Measurements from ENCODE around the gene LRTM2.

The LRTM2 gene

DNA sequence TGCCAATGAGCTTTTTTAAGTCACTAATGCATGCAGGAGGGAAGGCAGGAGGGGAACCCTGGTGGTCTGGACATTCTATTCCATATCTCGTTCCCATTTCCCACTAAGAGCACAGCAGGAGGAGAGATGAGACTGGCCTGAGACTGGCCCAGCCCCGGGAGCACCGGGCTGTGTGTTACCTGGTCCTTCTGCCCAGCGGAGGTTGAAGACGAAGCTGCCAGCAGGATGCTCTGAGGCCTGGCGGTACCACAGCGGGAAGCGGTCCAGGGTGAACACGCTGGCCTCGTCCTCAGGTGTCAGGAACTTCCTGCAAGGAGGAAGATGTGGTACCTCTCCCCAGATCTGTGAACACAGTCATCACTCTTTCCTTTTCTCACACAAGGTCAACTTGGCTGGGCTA lies 23.9 kb downstream of the LRTM2 start:
- no peak for DNase-seq

DNA sequence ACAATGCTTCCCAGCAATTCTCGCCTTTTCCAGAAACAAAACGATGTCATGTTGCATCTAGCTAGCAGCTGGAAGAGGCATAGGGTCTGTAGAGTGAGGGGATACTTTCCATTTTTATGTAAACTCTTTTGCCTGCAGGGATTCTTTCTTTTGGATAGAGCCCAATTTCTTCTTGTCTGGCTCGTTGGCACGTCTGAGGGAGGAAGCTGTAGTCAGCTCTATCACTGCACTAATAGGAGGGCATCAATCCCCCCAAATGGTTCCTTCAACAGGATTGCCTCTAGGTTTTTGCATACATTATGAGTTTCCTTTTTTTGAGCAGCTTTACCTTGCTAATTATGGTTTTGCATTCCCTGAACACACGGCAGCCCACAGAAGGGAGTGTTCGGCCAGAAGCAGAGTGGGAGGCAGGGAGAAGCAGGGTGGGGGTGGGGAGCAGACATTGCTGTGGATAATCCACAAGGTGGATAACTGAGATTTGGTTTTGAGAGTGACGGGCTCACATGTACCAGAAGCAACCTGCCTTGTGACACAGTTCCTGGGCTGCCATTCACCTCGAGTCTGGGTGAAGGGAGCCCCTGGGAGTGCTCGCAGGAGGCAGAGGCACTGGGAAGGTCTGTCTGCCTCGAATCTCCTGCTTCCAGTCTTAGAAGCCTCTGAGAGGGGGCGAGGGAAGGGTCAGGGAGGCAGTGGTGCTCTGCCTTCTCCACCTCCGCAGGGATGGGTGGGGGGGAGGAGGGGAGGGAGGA lies 24.5 kb downstream of the LRTM2 start:
- DNase-seq, result no peak

DNA sequence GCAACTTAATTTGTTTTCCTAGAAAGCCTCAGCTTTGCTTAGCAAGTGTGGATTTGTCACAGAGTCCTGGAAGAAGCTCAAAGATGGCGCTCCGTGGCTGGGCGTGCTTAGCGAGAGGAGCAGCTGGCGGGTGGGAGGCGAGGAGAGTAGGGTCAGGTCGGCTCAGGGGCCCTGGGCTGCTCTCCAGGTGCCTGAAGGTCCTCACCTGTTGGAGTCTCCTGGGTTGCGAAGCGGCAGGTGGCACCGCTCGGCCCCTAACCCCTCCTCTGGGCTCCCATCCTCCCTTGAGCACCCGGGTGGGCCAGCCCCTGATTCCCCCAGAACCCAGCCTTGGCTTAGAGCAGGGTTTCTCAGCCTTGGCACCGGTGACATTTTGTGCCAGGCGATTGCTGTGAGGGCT lies 25.1 kb downstream of the LRTM2 start:
- DNase-seq, result no peak

DNA sequence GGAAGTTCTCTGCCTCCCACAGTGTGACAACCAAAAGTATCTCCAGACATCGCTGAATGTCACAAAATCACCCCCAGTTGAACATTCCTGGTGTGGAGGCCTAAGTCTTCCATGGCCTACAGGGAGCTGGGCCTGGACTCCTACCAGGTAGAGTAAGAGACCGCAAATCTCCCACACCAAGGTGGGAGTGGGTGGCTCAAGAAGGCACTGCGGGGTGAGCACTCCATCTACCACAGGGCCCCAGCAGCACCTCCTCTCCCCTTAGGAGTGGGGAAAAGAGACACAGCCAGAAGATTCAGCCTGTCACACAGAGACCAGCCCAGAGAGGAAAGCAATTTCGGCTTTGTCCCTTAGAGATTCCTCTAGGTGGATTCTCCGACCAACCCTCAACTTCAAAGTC lies 25.5 kb downstream of the LRTM2 start:
- no peak for DNase-seq

DNA sequence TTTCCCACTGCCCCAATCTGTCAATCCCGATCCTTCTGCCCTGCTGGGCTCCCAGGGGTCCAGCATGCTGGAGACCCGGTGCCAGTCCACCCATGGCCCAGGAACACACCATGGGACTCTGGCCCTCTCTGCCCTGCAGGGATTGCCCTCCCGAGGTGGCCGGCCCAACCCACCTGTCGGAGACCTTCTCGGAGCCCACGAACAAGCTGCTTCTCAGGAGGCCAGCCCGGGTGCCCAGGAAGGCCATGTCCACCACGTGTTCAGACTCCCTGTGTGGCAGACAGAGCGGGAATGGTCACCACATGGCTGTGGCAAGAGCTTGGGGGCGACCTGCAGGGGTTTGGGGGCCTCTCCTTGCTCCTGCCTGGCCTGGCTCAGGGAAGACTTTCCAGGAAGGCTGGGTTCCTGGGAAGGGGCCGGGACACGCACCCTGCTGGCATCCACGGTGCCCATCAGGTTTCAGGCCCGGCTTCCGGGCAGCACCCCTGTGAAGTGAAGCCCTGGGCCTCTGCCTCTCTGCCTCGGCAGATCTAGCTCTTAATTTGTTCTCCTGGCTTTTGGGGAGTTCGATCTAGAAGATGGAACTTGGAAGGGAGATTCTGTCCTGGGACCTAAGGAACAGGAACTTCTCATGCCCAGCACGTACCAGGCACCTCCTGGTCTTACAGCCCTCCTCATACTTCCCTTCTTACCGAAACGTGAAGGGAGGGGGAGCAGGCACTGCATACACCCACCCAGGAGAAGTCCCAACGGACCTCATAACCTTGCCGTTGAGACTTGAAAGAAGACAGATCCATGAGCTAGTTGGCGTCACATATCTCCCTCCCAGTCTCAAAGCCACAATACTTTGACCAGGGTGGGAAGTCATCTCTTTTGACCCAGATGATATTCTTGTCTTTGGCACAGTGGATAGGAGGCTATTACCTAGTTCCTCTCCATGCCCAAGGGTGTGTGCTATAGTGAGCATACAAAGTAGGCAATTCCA lies 26.3 kb downstream of the LRTM2 start:
- DNase-seq, result no peak

DNA sequence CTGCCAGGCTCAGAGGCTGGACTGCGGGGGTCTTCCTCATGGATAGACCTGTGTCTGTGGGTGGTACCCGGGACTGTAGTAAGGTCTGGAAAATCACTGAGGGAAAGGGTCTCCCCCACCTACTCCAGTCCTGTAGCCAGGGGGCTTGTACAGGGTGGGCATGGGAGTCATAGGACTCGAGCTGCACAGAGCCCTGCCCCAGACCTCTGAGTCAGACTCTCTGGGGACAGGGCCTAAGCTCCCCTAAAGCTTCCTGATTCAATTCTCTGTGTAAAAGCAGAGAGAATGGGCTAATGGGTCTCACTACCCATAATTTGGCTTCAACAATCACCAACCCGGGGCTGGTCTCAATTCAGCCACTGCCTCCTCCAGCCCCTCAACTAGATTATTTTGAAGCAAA lies 27.0 kb downstream of the LRTM2 start:
- no peak for DNase-seq

DNA sequence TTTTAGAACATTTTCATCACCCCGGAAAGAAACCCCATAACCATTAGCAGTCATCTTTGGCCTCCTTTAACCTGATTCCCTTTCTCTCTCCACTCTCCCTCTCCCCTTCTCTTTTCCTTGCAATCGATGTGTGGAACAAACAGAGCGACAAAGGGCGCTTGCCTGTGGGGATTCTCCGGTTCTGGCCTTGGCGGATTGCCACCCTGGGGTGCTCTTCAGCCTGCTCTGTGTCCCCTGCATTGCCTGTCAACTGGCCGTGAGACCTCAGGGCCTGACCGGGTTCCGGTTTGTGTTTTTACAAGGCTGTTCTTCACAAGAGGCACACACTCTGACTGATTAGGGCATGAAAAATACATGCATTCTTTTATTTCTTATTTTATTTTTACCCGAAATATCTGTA lies 27.8 kb downstream of the LRTM2 start:
- no peak for DNase-seq

DNA sequence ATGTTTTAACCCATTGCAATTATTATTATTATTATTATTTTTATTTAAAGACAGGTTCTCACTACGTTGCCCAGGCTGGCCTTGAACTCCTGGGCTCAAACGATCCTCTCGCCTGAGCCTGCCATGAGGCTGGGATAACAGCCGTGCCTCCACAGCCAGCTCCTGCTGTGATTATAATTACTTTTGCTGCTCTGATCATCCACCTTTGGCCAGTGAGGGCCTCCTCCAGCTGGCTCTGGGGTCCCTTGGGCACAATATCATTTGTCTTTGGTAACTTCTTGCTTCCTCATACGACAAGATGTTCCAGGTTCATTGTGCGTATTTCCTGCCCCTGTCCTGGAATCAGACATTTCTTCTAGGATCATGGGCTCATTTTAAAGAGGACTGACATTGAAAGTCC lies 28.4 kb downstream of the LRTM2 start:
- no peak for DNase-seq

DNA sequence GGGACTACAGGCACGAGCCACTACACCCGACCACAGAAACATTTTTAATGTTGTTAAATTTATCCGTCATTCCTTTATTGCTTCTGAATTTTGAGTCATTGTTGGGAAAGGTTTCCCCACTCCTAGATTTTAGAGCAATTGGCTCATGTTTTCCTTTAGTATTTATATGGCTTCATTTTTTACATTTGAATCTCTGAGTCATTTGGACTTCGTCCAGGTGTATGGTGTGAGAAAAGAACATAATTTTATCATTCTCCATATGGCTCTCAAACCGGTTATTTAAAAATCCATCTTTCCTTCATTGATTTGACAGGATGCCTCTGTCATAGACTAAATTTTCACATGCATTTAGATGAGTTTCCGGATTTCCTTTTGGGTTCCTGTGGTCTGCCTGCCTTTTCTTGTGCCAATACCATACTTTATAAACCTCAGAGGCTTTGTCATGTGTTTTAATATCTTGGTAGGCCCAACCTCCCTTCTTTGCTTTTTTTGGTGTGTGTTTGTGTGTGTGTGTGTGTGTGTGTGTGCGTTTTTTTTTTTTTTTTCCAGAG lies 30.9 kb downstream of the LRTM2 start:
- DNase-seq, result peak; percentile 33 to 44

DNA sequence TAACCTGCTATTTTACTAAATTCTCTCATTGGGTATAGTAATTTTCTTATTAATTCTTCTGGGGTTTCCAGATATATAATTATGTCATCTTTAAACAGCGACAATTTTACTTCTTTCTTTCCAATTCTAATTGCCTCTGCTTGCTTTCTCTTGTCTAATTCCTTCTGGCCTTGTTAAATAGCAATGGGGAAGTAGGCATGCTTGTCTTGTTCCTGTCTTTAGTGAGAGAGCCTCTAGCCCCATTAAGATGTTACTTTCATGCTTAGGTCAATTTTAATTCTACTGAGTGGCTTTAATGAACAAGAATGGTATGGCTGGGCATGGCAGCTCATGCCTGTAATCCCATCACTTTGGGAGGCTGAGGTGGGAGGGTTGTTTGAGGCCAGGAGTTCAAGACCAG lies 31.7 kb downstream of the LRTM2 start:
- peak; percentile 48 to 53 for DNase-seq

DNA sequence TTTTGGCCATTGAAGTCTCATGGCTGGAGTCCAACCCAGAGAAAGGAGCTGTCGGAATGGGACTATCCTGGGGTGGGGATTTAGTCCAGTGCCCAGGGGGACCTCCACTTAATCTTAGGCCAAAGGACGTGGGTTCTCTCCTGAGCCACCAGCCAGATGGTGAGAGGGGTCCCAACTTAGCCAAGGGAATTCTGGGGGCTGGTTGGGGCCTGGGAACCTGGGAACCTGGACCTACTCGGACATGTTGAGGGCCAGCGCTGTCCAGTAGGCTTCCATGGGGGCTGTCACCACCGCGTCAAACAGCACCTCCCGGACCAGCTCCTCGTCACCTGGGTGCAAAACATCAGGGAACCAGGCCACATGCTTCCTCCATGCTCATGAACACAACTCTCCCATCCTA lies 33.4 kb downstream of the LRTM2 start:
- DNase-seq, result no peak

DNA sequence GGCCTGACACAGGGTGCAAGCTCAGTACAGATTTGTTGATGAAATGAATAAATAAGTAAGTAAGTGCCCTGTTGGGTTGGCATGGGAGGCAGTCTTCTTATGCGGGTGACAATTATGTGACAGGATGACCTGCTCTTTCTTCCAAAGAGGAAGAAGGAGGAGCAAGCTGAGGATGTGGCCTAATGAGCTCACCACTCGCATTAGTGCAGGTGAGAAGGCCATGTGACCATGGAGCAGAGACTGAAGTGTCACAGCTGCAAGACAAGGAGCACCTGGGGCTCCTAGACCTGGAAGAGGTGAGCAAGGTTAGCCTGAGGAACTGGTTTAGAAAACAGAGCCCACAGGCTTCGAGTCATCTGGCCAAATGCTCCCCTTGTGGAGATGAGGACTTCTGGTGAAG lies 34.9 kb downstream of the LRTM2 start:
- no peak for DNase-seq

DNA sequence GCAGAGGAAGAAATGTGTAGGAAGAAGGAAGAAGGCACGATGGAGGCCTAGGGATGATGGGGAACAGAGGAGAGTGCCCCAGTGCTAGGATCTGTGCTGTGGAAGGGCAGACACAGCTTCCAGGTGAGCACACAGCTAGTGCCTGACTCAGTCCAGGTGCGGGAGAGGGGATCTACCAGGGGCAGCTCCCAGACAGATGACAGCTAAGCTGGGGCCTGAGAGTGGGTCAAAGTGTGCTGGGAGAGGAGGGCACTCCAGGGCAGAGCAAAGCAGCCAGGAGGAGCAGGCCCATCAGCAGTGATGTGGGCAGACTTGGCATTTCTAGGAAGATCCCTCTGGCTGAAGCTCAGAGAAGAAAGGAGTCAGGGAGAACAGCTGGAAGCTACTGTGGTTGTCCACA lies 36.7 kb downstream of the LRTM2 start:
- DNase-seq, result no peak

DNA sequence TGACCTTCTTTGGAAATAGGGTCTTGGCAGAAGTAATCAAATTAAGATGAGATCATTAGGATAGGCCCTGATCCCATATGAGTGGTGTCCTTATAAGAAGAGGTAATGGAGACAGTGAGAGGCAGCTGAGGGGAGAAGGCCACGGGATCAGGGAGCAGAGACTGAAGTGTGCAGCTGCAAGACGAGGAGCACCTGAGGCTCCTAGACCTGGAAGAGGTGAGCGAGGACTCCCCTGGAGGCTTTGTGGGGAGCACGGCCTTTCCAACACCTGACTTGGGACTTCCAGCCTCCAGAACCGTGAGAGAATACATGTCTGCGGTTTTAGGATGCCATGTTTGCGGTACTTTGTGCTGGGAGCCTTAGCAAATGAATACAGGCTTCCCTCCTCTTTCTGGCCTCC lies 37.5 kb downstream of the LRTM2 start:
- no peak for DNase-seq

DNA sequence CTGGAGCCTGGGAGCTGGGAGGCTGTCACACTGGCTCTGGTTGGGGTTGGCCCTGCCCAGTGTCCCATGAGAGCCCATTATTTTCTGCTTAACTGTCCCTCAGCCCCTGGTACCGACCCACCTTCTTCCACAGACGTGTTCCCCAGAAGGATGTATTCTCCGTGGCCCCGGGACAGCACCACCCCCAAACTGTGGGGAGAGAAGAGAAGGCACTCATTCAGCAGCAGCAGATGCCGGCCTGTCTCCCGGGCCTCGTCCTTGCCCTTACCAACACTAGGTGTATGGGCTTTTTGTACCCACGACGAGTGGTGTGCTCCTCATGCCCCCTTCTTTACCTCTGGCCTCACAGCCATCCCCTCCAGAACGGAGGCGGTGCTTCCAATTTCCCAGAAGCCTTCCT lies 38.1 kb downstream of the LRTM2 start:
- no peak for DNase-seq

DNA sequence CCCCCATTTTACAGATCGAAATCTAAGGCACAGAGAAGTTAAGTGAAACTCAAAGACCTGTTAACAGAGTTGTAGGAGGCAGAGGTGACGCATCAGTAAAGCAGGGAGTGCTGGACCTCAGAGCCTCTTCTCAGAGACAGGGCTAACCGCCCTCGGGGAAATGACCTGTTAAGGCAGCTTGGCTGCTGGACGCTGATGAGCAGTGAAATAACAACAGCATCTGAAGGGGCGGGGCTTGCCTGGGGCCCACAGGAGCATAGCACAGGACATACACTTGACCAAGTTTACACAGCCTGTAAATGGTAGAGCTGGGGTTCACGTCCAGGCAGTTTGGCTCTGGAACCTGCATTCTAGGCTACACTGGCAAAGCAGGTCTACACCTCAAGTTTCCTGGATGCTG lies 39.3 kb downstream of the LRTM2 start:
- no peak for DNase-seq

DNA sequence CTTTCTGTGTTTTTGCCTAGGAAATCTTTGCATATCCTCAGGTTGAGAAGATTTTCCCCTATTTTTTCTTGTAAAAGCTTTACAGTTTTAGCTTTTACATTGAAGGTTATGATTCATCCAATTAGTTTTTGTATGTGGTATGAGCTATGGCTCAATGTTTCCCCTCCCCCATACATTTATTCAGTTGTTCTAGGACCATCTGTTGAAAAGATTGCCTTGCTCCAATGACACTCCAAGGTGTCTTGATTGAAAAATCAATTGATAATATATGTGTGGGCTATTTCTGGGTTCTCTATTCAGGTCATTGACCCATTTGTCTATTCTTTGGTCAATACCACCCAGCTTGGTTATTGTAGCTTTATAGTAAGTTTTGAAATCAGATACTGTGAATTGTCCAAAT lies 42.6 kb downstream of the LRTM2 start:
- no peak for DNase-seq

DNA sequence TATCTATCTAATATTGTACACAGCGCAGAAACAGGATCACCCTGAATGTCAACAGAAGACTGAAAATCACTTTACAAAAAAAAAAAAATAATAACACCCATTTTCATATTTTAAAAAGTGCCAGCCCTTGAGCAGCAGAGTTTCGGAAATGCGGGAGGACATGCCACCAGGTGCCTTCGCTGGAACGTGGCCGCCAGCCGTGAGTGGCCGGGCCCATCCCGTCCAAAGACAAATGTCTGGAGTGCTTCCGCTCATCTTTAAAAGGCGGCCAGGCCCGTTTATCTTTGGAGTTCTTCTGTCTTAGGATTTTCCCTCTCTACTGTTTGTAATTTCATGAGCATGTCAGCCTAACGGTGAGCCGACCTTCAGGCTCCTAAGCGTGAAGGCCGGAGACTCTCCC lies 43.5 kb downstream of the LRTM2 start:
- no peak for DNase-seq

DNA sequence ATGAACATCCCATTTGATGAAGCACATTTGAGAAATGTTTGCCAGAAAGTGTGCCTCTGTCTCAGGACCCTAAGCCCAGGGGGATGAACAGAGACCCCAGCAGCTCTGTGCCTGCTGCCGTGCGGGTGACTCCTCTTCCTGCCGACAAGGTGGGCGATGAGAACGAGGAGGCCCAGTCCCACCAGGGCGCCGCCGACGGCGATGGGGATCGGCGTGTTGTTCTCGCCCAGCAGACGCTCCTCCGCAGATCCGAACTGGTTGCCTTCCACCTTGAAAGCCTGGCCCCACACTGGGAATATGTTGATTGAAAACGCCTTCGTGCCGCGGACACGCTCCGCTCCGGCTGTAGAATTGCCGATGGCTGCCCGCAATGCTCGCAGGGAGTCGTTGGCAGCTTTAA lies 44.1 kb downstream of the LRTM2 start:
- no peak for DNase-seq

DNA sequence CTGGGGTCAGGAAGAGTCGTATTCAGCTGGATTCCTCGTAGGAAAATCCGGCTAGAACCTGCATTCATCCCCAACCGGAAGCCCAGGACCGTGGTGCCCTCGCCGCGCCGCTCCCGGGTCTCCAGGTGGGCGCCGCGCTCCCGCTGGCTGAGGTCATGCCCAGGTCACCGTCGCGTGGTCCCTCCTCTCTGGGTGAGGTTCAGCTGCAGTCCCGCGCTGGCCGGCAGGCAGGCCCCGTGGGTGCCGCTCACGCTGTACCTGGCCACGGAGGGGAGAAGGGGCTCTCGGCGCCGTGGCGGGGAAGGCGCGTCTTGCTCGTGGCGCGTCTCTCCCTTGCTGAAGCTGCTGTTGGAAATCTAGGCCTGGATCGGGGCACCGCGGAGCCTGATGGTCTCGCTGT lies 44.5 kb downstream of the LRTM2 start:
- DNase-seq, result no peak

DNA sequence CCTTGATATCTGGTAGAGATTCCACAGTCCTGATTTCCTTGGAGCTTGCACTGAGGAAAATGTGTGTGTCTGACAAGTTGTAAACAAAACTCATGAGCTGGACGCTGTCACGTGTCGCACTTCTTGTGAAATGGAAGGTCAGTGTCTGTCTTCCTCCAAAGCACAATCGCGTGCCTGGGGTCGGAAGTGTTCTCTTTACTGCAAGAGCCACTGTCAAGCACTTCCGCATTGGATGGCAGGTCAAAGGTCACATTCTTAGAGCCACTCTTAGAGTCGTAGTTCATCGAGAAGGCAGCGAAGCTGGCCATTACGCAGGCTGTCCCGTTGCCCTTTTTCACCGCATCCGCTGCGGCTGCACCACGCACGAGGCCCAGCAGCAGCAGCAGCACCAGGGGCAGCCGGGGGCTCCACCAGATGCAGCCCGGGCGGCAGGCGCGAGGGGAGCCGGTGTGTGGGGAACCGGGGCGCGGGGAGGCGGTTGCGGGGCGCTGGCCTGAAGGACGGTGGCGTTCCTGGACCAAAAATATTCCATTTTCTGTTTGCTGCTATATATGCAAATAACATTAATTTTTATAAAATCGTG lies 45.0 kb downstream of the LRTM2 start:
- DNase-seq, result no peak

DNA sequence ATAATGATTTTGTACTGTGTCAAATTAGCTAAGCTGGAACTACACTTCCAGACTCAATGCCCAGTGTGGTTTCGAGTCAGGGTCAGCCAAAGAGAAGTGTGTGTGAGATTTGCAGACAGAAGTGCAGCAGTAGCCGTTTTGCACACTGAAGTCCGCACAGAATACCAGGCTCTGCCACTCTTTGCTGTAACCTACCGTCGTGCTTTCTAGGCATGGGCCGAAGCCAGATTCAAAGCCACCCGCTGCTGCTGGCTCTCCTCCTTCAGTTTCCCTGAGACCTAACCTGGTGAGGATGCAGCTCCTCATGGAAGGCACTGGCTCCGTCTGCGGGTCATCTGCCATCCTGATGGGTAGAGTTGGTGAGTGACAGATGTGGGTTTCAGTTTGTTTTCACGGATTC lies 48.8 kb downstream of the LRTM2 start:
- DNase-seq, result no peak

DNA sequence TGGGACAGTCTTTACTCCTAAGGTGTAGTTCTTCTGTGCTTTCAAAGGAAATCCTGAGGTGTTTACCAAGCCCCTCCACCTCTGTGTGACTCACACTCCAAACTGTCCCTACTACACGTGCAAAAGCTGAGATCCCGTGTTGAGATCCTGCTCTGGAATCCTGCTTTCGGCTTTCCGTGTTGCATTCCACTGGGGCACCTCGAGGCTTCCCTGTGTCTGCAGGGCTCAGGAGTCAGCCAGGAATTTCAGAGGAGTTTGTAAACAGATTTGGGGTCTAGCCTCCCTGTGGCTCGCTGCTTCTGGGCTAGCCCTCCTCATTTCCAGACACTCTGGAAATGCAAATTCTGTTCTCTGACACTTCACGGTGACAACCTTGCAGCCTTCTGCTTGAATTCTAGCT lies 49.7 kb downstream of the LRTM2 start:
- DNase-seq, result no peak
